Lower leg skin (tissue), 4 donors: Measurements from ENCODE around the gene RGS10. TPM values are rescaled to one million over a fixed set of nuclear protein-coding genes. Genes with fewer than 3 reads are reported as not detected.

ENCODE experiments used
- DNase-seq, 2 donors: peaks; one replicate each; pipeline ENCODE4 v3.0.0-alpha.2; 2019; ENCODE audit warnings: low spot score in 2 of 2
- H3K4me3 ChIP-seq: fragments of 200-600 bp; sonication (generic); 2 replicates; pipeline ENCODE4 v1.5.1; 2017; ENCODE audit warnings: mild to moderate bottlenecking, low read depth; ENCODE audit not compliant: poor library complexity, severe bottlenecking
- CTCF ChIP-seq, 3 donors: fragments of 450-650 bp; IDR thresholded peaks; one replicate each; pipeline ENCODE4 v1.5.1; 2016; ENCODE audit warnings: antibody characterized with exemption in 3 of 3, mild to moderate bottlenecking in 3 of 3, moderate library complexity in 2 of 3
- POLR2A ChIP-seq, 2 donors: fragments of 450-650 bp; IDR thresholded peaks; one replicate each; pipeline ENCODE4 v1.6.1; 2016 to 2017; ENCODE audit warnings: antibody characterized with exemption in 2 of 2, mild to moderate bottlenecking in 1 of 2, moderate library complexity in 1 of 2
- WGBS, 2 donors: methylation state at CpG; one replicate each; pipeline ENCODE4 v1.1.5; 2018; 5-methylcytosine and 5-hydroxymethylcytosine counted together
- intact Hi-C: fragments of 100-400 bp; cut with DNase I; formaldehyde crosslinking; loops from one replicate; pipeline ENCODE4 v1.15.0; 2023; ENCODE audit warnings: low total_unique reads
- total RNA-seq, 4 donors: library from RNA; depleted of rRNA; stranded (reverse); fragments of >200 nt; gene quantifications; one replicate each; pipeline ENCODE4 v1.1.0, GENCODE V29; 2016

Gene RGS10
- total RNA-seq, 4 donors from 2014 or later, result 14.8 to 40.1 (median 21.3) TPM

- TF ChIP-seq CTCF (IDR thresholded peaks at IDR 0.05), result no peak
- TF ChIP-seq POLR2A (IDR thresholded peaks at IDR 0.05), result no peak
- 67 to 82% methylated on average over 11 of the region's 11 CpGs for WGBS, 2 donors
- no peak overlapping the region for H3K4me3 ChIP-seq
- DNase-seq, result no peak
- intact Hi-C loops, result no loop called here
Observed at GRCh38 chr10:119493155-119493554, 49.4 kb downstream of the RGS10 start.

- no peak overlapping the region for H3K4me3 ChIP-seq
- DNase-seq, result no peak
- no peak for TF ChIP-seq CTCF (IDR thresholded peaks at IDR 0.05)
- TF ChIP-seq POLR2A (IDR thresholded peaks at IDR 0.05), result no peak
- intact Hi-C loops, result no loop called here
- WGBS, 2 donors, result 75 to 80% methylated on average over 6 of the region's 6 CpGs
Observed at GRCh38 chr10:119491966-119492757, 50.4 kb downstream of the RGS10 start.

- no peak for DNase-seq
- TF ChIP-seq POLR2A (IDR thresholded peaks at IDR 0.05) (no peak), CTCF (IDR thresholded peaks at IDR 0.05) (no peak)
- WGBS, 2 donors, result 56 to 59% methylated on average over 5 of the region's 5 CpGs
- no peak overlapping the region for H3K4me3 ChIP-seq
- intact Hi-C loops, result no loop called here
Observed at GRCh38 chr10:119489991-119490326, 52.6 kb downstream of the RGS10 start.

GRCh38 chr10:119488675-119489074 lies 53.8 kb downstream of the RGS10 start:
- intact Hi-C loops, result no loop called here
- H3K4me3 ChIP-seq, result no peak overlapping the region
- WGBS, 2 donors, result 80 to 89% methylated on average over 7 of the region's 7 CpGs
- no peak for DNase-seq
- no peak for TF ChIP-seq CTCF (IDR thresholded peaks at IDR 0.05)

- WGBS, 2 donors, result 67 to 70% methylated on average over 9 of the region's 9 CpGs
- TF ChIP-seq CTCF (IDR thresholded peaks at IDR 0.05) (no peak), POLR2A (IDR thresholded peaks at IDR 0.05) (no peak)
- no peak overlapping the region for H3K4me3 ChIP-seq
- intact Hi-C loops, result no loop called here
- no peak for DNase-seq
Observed at GRCh38 chr10:119483839-119484238, 58.7 kb downstream of the RGS10 start.

- 86 to 88% methylated on average over 6 of the region's 6 CpGs for WGBS, 2 donors
- DNase-seq, result no peak
- intact Hi-C loops, result no loop called here
- TF ChIP-seq POLR2A (IDR thresholded peaks at IDR 0.05) (no peak), CTCF (IDR thresholded peaks at IDR 0.05) (no peak)
- no peak overlapping the region for H3K4me3 ChIP-seq
Observed at GRCh38 chr10:119483001-119483400, 59.5 kb downstream of the RGS10 start.
